MV-4-11 (cell line): ENCODE results near the gene IFRD2.
A peak's percentile ranks its signal among the peaks of the same experiment; 100 is the strongest.

Experiments used
- DNase-seq: peaks from one replicate; lab custom pipeline; 2025; lab: John Stamatoyannopoulos, UW

IFRD2 gene, protein sequence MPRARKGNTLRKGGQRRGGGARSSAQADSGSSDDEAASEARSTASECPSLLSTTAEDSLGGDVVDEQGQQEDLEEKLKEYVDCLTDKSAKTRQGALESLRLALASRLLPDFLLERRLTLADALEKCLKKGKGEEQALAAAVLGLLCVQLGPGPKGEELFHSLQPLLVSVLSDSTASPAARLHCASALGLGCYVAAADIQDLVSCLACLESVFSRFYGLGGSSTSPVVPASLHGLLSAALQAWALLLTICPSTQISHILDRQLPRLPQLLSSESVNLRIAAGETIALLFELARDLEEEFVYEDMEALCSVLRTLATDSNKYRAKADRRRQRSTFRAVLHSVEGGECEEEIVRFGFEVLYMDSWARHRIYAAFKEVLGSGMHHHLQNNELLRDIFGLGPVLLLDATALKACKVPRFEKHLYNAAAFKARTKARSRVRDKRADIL

DNA sequence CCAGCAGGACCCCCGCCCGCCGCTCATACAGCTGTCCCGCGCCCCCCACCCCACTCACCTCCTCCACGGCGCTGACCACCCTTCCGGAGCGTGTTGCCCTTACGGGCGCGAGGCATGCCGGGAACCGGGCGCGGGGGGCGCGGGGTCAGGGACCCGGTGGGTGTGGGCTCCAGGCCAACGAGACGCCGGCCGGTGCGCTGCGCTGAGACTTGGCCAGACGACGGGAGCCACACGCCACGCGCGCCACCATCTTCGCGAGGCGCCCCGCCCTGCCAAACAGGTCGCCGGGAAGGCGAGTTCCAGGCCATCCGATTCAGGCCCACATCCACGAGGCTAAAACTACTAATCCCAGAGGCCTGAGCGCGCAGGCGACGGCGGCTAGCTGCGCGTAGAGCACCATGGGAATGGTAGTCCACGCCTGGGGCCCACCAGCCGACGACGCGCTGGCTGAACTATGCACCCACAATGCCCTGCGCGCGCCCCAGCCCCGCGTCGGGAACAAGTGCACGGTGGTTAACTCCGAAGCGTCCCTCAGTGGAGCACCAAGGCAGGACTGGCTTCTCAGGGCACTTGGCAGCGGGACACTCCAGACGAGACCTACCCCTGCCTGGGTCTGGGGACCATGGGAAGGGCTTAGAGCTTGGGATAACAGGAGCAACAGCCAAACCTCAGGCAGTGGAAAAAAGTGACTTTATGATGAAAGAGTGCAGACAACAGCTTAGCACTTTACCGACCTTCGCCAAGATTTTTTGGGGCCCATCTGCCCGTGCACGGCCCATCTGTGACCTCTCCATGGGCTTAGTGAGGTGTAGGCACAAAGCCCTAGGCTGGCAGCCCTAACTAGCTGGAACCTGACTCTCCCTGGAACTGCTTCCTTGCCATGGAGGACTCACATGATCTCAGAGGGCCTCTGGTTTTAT, at the start of gene IFRD2:
Gene IFRD2, minus strand, starts transcription at position 271 of the 920 bp plus-strand sequence. Its CDS starts 155 bp downstream, at position 116.
- peak; percentile 97 for DNase-seq

DNA sequence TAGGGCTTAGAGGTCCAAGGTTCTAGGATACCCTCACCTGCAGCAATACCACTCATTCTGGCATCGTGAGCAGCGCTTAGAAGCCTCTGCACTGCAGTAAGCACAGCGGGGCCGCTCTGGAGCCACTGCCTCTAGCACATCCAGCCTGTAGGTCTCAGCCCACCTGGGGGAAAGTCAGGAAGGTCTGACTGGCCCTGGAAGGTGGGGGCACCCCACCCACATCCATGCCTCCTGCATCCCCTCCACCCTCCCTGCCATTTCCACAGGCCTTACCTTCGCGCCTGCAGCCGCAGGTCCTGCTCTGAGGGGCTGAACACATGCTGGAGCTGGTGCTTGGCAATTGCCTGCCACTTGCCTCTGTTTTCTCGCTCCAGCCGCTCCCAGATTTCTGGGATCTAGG, 49.3 kb upstream of the IFRD2 start:
- no peak for DNase-seq

DNA sequence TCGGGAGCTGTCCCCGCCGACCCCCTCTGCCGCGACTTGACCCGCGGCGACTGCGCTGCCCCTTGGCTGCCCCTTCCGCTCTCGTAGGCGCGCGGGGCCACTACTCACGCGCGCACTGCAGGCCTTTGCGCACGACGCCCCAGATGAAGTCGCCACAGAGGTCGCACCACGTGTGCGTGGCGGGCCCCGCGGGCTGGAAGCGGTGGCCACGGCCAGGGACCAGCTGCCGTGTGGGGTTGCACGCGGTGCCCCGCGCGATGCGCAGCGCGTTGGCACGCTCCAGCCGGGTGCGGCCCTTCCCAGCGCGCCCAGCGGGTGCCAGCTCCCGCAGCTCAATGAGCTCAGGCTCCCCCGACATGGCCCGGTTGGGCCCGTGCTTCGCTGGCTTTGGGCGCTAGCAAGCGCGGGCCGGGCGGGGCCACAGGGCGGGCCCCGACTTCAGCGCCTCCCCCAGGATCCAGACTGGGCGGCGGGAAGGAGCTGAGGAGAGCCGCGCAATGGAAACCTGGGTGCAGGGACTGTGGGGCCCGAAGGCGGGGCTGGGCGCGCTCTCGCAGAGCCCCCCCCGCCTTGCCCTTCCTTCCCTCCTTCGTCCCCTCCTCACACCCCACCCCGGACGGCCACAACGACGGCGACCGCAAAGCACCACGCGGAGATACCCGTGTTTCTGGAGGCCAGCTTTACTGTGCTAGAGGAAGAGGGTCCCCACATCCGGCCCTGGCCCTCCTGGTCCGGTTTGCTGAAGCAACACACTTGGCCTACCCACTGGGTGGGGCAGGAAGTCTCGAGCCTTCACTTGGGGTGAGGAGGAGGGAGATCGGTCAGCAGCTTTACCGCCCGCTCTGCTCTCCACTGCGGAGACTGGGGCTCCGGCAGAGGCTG, 48.5 kb upstream of the IFRD2 start, which contains the start of gene RASSF1:
Gene RASSF1, minus strand, starts transcription at position 389 of the 882 bp plus-strand sequence. Its CDS starts 31 bp downstream, at position 358.
- peak; percentile 96 for DNase-seq

DNA sequence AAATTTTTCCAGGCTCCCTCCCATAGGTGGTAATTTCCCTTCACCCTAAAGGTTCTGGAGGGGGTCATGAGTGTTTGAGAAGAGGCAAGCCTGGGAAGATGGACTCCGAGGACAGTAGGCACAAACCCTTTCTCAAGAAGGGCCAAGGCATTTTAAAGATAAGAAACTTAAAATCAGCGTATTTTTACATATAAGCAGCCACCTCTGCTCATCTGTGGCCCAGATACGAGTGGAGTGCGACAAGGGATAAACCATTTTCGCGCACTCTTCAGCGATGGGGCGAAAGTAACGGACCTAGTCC, 47.9 kb upstream of the IFRD2 start:
- no peak for DNase-seq

DNA sequence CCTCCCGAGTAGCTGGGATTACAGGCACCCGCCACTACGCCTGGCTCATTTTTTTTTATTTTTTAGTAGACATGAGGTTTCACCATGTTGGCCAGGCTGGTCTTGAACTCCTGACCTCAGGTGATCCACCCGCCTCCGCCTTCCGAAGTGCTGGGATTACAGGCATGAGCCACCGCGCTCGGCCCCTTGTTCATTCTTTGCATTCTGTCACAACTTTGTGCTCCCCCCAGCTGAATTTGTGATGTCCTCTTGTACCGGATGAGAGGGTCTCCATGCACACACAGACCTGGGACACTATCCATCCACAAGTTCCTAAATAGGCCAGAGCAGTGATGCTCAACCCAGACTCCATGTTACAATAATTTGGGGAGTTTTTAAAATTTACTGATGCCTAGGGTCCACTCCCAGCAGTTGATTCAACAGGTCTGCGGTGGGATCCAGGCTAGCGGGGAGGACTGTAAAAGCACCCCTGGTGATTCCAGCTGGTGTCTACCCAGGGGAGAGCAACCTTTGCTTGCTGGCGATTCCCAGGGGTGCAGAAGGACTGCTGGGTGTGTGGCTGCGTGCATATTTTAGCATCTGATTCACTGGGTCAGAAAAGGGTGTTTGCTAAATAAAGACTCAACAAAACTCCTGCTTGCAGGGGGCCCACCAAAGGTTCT, 47.4 kb upstream of the IFRD2 start:
- DNase-seq: no peak

DNA sequence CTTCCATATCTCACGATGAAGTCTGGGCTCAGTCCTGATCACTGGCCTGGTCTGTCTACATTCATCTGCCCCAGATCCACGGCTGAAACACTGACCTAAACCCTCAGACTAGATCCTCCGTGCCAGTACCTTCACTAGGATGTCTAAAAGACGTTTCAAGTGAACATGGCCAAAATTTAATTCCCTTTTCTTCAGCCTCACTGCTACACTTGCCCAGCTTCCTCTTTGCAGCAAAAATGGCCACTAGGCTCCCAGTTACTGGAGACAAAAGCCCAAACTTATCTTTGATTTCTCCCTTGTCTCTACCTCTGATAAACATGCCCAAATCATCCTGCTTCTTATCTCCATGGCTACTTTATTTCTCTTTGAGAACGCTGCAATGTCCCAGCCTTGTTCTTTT, 46.7 kb upstream of the IFRD2 start:
- peak; percentile 47 for DNase-seq

DNA sequence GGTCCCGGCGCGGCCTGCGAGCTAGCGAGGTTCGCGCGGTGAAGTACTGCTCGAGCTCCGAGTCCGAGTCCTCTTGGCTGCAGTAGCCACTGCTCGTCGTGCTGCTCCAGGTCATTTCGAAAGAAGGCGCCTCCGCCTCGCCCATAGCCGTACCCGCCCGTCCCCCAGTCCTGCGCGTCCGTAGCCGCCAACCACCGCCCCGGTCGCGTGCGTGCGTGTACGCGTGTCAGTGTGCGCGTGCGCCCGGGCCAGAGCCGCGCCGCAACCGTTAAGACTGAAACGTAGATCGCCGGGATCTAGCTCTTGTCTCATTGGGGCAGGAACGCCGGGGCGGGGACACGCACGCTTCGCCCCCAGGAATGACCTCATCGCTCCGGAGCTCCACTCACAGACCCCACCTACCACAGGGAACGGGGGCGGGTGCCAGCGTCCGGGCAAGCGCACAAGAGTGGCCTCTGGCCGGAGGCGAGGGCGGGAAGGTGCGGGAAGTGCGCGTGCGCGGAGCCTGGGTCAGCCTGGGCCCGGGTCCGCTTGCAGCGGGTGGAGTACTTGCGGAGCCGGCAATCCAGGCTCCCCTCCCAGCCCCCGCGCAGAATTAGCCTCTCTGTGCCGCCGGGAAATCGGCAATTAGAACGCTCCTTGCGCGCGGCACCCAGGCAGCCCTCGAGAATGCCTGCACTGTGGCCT, 45.1 kb upstream of the IFRD2 start:
- peak; percentile 98 for DNase-seq

DNA sequence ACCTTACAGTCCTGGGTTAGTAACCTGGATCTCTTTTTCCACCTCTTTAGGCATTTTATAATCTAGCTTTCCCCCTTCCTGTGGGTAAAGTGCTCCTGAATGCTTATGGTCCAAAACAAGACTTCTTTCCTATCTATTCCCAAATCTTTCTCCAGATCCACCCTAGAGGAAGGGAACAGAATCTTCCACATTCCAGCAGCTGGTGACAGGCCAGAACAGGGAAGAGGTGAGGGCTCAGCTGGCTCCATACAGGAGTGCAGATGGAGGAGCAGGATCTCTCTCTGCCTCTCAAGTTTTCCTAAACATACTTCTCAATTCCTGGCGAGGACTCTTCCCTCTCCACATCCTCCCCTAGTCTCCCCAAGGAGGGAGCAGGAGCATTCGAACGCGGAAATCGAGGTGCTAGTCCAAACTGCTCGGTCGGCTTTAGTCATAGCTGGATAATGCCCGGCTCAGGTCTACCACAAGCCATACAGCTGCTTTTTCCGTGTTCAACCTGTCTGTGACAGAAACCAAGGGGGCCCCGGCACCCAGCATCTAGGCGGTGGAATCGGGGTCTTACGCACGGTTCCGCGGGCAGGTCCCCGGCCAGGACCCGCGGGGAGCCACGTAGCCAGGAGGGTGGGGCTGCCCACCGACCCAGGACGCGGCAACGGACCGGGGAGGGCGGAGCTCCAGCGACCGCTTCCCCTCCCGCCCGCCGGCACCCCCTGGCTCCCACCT, 44.4 kb upstream of the IFRD2 start:
- no peak for DNase-seq

DNA sequence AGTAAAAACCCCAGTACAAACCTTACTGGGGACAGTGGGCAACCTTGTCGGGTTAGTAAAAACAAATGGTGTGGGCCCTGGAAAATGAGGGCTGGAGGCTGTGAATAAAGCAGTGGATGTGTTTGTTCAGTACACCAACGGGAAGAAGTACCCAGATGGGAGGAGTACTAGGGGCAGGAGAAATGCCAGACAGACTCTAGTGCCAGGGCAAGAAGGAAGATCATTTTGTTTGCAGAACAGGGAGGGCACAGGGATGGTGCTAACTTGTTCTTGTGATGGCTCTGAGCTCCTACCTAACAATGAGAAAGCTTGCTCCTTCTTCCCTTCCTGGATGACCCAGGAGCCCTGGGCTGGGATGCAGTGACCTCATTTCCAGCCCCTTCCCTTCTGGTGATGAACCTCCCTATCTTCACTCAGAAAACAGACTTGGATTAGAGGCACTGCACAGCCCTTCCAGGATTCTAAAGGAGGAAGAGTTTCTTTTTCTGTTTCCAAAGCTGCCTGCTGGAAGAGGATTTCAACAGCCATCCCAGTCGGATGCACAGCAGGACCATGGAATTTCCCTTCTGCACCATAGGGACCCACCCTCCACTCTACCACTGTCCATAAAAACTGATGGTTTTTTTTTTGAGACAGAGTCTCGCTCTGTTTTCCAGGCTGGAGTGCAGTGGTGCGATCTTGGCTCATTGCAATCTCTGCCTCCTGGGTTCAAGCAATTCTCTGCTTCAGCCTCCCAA, 42.3 kb upstream of the IFRD2 start:
- no peak for DNase-seq

DNA sequence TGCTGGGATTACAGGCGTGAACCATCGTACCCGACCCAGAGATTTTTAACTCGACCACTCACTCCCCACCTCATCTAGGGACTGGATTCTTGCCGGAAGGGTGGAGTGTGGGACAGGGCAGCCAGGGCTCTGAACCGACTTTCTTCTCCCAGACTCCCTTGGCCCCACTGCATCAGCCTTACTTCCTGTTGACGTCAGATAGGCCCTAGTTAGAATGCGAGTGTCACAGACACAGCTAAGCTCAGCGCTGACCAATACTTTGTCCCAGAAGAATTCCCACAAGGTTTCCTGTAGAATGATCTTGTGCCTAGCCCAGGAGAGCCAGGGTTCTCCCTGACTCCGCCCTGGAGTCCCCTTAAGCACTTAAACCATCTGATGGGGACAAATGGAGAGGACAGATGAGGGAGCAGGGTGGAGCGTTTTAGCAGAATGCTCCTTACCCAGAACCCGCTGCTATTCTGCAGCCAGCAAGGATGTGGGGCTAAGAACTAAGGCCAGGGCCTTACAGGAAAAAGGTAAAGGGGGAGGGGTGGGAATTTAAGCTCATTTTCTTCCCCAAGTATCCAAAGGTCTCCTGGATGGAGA, 41.6 kb upstream of the IFRD2 start:
- no peak for DNase-seq

DNA sequence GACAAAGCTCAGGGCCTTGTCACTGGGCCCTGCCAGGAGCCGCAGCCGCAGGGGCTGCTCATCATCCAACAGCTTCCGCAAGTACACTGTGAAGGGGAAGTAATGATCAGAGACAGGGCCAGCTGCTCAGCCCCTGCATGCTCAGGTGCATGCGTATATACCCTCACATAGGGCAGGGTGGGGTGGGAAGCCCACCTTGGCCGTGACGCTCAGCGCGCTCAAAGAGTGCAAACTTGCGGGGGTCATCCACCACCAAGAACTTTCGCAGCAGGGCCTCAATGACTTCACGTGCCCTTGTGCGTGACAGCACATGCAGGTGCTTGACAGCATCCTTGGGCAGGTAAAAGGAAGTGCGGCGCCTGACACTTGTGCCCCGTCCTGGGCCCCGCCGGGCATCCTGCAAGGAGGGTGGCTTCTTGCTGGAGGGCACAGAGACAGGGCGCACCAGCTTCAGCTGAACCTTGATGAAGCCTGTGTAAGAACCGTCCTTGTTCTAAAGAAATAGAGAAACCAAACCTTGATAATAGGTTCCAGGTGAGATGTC, 39.2 kb upstream of the IFRD2 start:
- no peak for DNase-seq

DNA sequence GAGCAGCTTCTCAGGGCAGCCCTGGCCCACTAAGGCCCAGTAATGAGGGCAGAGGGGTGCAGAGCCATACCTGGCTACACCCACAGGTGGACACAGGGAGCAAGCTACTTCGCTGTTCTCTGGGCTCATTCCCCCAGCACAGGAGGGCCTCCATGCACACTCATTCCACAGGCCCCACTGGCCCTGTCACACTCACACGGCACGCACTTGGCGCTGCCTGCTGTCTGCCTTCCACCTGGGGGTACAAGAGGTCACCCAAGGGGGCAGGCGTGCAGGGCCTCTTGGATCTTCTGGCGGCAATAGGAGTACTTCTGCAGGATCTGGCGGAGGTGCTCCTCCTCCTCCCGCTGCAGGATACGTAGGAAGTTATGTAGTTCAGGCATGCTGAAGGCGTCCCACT, 38.1 kb upstream of the IFRD2 start:
- DNase-seq: no peak

DNA sequence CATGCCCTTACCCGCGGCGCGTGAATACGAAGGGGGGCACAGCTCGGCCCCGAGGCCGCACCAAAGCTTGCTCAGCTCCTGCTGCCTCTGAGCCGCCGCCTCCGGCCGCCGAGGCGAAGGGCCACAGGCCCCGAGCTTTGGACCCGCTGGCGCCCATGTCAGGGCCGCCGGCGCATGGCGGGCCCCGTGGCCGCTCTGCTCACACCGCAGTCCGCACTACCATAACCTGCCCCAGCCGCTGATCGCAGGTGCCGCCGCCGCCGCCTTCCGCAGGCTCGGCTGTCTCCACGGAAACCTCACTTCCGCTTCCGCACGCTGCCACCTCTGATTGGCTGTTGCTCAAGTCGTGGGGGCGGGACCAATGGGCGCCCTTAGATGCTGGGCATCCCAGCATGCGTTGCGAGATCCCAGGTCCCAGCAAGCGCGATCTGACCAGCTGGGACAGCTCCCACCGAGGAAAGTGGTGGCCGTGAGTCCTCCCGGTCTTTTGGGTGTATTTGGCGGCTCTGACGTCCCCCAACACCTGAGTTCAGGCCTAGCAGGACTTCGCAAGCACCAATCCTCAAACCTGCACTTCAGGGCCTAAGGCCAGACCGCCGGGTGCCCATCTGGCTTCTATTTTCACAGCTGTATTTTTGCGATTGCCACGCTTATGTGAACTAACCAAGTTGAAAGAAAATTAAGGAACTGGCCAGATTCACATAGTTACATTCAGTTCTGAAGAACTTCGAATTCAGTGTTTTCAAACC, 35.9 kb upstream of the IFRD2 start, which contains the start of gene TUSC2:
Gene TUSC2, minus strand, starts transcription at position 281 of the 749 bp plus-strand sequence. Its CDS starts 124 bp downstream, at position 157.
- peak; percentile 95 for DNase-seq

DNA sequence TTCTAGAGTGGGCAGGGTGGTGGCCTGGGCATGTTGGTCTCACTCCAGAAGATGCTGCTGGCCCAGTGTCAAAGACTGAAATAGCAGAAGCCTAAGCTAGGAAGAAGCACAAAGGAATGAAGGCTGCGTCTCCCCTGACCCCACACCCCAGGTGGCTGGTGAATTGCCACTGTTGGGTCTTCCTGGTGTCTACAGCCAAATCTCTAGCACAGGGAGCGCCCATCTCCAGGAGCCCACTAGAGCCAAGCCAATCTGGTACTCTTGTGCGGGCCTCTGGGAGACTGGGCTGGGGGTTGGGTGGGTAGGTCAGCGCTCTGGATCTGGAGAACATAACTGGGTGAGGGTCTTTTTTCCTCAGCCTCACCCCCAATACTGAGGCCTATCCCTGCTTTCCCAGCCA, 34.9 kb upstream of the IFRD2 start:
- no peak for DNase-seq

DNA sequence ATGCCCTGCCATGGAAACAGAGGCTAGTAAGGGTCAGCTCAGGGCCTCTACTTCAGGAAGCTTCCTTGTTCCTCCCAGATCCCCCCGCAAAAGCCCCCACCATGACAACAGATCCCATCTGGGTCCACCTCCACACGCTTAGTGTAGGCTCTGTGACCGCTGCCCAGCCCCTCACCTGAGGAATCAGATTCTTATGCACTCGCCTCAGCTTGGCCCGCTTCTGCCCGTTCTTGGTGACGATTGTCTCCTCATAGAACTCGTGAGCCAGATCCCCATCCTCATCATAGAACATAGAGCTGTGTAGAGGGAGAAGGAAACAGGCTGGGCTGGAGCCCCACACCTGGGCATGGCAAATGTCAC, 33.9 kb upstream of the IFRD2 start:
- no peak for DNase-seq

DNA sequence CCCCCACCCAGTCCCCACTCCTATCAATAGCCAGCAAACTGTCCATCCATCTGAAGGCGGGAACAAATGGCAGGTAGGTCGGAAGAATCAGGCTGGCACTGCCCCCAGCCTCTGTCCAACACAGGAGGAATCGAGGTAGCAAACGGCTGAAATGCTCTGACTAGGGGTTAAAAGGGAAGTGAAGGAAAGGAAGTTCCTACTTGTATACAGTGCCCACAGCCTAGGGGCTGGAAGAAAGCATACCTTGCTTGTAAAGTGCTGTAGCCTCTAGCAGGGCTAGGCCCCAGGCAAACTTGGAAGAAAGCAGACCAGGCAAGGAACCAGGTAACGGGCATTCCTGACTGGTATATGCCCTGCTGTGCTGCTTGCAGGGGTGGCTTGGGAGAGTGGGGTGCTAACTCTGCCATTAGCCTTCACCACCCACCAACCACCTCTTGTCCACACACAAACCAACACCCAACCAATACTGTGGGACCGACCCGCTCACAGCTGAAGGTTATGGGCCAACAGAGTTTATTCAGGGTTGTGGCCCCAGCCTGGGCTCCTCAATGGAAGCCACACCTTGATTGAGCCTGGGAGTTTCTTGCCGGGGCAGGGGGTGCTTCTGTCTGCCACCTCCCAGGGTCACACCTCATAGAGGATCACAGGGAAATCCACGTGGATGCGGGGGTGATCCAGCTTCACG, 33.4 kb upstream of the IFRD2 start:
- DNase-seq: no peak

DNA sequence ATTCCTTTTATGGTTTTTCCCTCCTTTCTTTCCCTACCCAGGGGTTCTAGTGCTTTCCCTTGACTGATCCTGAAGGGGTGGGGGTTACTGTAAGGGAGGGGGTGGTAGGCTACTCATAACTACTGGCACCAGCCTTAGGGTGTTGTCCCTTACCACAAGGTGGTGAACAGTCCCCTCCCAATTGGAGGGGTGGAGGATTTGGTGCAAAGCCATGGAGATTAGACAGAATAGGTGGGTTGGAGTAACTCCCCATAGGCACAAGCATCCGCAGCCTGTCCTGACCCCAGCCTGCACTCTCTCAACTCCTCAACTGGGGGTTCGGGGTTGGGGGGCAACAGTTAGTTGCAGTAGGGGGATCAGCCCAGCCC, 32.9 kb upstream of the IFRD2 start:
- DNase-seq: no peak
